Nucleus accumbens (tissue), 56 donors: ENCODE measurements around the gene TMEM63C.

Experiments
- DNase-seq, 56 donors: peaks; one replicate each; lab custom pipeline; 2025; lab: John Stamatoyannopoulos, UW

Gene TMEM63C

DNA sequence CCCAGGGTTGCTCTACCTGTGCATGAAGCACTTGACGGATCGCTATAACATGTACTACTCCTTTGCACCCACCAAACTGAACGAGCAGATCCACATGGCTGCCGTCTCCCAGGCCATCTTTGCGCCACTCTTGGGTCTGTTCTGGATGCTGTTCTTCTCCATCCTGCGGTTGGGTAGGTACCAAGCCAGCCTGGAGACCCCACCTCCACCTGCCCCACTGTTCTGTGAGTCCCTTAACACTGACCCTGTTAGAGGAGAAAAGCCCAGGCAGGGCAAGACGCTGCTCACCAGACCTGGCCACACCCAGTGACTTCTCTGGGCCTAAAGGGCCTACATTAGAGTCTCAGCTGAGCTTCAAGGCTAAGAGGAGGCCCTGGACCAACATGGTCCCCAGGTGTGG is 67.7 kb downstream of the TMEM63C start:
- DNase-seq: no peak

DNA sequence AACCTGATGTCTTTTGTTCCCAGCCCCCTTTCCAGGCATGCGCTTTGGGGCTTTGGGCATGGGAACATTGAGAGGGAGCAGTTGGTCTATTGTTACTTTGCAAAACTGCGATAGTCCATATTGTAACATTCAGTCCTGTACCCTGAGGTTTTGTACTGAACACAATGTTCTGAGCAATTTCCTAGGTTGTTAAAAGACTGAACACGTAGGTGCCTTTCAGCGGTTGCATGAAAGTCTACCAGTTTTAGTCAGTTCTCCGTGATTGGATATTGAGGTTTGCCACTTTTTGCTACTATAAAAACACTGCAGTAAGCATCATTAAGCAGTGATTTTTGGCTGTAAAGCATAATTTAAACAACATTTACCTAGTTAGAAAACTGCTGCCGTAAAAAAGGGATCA is 69.3 kb downstream of the TMEM63C start:
- no peak for DNase-seq

DNA sequence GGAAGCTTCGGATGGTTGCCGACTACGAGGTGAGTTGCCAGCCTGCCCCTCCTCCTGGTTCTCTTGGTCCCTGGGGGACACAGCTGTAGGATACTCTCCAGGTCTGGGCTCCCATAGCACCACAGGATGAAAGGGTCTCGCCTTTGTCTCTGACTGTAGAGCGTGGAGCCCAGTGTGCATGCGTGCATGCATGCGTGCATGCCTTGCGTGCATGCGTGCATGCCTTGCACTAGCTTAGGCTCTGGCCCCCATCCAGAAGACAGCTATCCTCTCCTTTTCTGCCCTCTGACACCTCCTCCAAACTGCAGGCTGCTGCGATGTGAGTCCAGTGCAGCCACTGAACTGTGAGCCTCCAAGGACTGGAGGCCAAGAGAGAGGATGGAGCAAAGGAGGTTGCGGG is 70.3 kb downstream of the TMEM63C start:
- DNase-seq: no peak

DNA sequence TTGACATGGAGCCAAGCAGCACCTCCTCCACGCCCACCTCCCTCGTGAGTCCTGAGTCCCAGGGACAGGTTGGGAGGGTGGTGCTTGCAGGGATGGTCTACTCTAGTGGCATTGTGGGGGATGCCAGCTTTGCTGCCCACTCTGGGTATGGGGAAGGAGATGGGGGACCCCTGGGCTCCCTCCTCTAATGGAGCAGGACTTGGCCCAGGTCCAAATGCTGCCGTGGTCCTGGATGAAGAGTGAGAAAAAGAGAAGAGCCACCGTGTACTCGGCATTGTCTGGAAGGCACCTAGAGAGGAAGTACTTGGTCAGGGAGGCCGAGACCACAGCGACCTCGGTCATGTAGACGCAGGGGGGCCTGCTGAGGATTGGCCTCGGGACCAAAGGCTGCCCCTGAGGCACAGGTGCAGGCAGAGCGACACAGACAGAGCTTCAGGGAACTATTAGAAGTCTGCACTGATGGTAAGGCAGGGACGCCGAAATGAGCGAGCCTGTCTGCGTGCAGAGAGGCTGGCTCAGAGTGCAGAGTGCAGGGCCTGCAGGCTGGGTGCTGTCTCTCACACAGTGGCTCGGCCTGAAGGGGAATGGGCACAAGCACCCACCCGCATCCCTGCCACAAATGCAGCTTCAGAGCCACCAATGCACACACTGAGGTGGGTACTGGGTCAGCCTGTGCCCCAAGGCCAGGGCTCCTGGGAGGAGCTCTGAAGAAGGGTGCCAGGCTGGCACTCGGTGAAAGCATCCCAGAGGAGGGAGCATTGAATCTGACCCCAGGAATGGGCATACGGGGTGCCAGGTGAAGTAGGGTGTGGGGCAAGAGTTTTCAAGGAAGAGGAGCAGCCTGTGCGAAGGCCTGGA is 72.0 kb downstream of the TMEM63C start:
- DNase-seq: no peak

DNA sequence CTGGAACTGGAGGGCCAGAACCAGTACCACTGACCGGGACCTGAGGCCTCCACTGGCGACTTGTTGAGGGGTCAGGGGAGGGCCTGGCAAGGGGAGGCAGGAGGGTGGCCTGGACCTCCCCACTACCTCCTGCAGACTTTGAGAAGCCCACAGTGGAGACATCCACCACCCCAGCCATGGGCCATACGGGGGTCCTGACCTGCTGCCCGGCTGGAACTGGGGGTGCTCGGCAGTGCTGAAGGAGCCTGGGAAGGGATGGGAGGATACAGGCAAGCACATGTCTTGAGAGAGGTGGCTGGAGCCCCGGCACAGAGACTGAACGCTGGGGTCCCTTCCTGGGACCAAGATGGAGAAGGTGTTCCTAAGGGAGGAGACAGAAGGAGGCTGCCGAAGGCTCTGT is 75.1 kb downstream of the TMEM63C start:
- no peak for DNase-seq

DNA sequence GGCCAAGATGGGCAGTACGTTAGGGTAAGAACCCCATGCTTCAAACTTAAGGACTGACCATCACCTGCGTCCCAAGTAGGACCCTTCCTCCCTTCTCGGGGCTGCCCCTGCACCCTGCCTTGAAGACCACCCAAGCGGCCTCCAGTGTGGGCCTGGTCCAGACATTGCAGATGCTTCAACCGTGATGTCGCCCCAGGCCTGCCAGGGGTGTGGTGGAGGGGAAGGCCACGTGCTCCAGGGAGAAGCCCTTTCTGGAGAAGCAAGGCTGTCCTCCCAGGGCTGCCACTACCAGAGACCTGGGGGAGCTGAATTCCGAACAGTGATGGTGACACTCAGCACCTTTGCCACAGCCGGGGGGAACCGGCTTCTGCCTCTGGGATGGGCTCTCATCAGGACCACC is 76.1 kb downstream of the TMEM63C start:
- DNase-seq: no peak

DNA sequence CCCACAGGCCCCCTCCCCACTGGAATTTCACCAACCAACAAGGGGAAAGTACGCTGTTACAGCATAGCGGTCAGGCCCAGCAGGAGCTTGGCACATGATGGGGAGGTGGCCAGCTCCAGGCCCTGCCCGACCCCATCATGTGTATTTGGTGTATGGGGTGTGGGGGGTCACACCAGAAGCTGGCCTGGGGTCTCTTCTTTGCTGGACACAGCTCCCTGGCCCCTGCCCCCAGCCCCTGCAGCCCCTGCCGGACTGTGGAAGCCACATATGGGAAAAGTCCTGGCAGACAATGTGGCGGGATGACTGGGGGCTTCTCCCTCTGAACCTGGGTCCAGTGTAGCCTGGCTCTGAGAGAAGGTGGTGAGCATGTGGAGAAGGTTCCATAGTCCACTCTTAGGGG is 77.0 kb downstream of the TMEM63C start:
- no peak for DNase-seq

DNA sequence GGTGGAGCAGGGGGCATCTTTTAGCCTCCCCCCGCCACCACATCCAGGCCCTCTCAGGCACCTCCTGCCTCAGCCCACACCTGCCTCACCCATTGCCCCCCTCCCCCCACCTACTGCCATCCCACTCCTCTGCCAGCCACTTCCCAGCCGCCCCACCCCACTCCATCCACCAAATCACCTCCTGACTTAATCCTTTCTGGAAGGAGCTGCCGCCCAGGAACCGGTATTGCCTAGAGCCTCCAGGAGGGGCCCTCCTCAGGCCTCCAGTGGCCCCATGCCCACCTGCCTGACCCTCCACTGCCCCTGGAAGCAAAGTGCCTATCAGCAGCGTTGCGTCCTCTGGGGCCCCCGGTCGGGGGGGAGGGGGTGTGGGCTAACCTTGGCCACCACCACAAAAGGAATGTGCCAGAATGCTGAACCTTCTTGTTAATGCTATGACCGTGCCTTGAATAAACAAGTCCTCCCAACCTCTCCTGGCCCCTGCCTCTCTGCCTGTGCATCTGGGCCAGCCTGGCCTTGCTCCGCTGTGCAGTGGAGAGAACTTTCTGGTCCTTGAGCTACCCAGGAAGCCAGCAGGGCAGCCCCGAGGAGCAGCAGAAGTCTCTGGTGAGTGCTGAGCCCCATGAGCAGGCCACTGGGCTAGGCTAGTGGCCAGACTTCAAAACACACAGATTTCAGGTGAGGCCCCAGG is 77.6 kb downstream of the TMEM63C start:
- no peak for DNase-seq

DNA sequence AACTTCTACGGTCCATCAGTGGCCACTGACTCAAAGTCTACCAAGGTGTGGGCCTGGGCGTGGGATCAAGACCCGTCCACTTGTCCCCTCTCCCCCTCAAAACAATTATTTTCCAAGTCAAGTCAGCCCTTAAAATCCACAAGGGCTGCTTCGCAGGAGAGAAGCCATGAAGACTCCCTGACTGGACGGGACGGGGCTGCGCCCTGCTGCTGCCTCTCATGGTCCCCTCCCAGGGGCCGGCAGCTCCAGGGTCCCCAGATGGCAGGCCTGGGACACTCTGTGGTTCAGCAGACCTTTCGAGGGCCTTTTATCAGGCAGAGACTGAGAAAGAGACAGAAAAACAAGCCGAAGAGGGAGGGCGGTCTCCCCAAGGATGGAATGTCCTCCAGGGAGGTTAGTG is 78.6 kb downstream of the TMEM63C start:
- no peak for DNase-seq

DNA sequence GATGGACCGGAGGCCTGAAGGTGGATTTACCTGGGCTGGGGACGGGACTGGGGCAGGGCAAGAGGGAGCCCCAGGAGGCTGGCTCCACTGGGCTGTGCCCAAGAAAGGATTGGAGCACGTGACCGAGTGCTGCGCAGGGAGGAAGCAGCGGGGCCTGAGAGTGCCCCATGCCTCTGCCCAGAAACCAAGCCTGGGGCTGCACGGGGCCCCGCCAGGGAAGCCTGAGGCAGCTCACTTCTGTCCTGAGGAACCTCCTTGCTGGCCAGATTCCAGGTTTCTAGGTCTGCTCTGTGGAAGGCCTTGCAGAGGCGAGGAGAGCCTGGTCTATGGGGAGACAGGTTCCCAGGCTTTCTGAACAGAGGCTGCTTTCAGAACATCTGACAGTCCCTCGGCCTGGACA is 79.0 kb downstream of the TMEM63C start:
- peak in 15 of 56 donors; percentile 3 to 46 (median 20) for DNase-seq

DNA sequence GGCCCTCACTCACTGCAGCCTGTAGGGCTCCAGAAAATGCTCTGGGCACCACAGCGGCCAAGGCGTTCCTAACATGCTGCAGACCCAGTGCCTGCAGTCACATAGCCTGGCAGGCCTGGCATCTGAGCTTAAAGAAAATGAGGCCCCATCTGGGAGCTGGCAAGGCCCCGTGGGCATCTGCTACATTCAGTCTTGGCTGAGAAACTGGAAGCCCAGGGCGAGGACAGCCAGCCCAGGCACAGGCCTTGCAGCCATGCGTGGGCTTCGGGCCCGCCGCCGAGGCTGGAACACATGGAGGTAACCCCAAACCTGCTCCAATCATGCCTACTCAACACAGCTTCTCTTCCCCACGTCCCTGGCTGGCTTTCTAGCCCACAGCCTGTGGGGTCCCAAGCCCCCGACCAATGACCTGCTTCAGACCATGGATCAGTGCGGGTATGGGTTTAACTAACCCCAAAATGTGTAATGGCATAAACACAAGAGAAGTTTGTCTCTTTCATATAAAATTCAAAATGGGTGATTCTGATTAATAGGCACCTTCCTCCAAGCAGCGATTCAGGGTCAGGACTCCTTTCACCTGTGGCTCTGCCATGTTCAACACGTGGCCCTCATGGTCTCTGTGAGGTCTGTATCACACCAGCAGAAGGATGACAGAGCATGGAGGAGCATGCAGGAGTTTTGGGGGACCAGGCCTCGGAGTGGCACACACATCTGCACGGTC is 83.0 kb downstream of the TMEM63C start:
- no peak for DNase-seq

DNA sequence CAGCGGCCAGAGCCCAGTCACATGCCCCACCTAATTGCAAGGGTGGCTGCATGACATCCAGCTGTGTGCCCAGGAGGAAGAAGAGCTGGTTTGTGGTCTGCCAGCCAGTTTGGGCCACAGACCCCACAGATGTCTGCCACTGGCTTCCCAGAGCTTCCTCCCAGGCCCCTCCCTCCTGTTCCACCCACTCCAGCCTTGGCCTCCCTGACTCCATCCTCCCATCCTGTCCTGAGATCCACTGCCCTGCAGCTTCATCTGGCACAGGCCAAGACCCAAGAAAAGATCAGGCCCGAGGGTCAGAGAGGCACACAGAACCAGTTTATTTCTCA is 83.6 kb downstream of the TMEM63C start:
- DNase-seq: no peak

DNA sequence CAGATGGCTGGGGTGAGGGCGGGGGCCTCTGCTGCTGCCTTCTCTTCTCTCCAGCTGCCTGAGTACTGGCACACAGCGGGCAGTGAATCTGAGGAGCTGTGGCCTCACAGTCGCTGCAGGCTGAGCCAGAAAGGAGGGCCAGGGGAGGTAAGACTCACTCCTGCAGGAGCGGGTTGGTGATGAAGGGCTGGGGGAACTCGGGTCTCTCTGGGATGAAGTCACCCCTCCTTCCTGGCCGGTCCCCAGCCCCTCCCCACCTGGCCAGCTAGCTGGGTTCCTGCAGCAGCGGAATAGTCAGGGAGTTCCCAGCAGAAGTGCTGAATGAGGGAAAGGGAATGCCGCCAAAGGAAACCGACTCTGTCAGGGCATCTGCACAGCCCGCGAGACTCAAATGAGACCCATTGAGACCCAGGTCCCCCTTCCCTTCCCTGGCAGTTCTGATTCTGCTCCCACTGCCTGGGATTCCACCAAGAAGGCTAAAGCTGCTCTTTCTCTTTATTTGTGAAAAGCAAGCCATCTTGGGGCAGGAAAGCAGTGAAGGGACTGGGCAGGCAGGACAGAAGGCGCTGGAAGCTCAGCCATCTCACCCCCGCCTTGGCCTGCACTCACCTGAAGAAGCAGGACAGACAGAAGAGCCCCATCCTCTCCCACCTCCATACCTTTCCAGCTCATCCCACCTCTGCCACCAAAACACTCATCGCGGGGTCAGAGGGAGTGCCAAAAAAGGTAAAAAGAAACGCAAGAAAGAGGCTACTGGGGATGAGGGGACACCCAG is 84.2 kb downstream of the TMEM63C start:
- peak in 3 of 56 donors; percentile 9 to 43 (median 21) for DNase-seq

DNA sequence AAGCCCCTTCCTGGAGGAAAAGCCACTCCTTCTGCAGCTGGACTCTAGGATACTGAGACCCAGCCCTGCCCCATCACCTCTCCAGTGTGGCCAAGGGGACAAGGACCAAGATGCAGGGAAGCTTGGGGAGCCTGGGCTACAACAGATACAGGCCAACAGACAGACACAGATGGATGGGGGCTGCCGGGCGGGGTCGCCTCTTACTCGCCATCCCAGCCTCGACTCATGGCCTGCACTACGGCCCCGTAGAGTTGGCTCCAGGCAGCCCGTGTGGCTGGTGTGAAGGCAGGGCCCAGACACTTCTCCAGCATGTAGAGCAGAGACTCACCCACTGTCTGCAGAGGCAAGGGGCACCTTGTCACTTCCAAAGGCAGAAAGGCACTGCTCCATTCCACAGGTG is 84.7 kb downstream of the TMEM63C start:
- no peak for DNase-seq

DNA sequence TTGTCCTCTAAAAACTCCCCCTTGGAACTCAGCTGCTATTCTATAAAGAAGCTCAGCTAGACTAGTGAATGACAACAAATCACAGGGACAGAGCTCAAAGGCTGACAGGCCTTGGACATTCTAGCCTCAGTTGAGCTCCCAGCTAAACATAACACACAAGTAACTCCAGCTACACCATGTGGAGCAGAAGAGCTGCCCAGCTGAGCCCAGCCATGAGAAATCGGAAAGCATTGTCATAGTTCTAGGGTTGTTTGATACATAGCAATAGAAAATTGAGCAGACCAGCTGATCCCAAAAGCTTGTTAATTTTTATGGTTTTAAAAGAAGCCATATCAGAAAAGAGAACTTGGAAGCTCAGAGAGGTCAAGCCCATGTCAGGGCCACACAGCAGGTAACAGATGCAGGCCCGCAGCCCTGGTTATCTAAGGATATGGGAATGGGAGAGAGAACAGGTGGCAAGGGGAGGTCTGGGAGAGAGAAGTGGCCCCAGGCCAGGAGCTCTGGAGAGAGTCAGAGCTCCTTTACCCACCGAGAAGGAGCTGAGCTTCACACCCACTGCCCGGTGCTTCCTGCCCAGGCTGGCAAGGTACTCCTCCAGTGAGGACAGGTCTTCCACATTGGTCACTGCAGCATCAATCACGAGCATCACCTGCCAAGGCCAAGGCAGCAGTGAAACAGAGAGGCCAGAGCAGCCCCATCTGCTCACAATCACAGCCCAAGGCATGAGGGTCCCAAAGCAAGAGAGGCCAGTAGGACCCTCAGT is 86.5 kb downstream of the TMEM63C start:
- no peak for DNase-seq

DNA sequence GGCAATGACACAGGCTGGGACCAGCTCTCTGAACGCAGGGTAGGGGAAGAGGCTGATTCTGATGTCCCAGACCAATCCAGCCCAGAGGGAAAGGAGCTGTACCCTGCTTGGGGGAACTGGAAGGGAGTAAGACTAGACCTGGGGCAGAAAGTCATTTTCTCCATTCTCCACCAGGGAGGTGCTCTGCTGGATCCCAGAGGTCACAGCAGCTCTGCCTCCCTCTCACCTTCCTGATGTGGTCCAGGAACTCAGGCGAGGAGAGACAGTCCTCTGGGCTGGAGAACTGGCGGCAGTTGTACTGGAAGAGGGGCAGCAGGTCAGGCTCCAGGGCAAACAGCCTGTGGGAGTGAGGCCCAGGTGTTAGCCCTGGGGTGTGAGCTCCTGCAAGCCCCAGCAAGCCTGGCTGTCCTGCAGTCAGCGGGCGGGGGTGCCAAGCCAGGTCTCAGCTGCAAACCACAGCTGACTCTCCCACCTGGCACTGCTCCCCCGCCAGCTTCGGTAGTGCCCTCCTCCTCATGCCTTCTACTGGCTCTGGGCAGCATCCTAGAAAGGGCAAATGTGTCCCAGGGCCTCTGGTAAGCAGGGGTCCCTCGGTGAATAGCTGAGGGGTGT is 87.5 kb downstream of the TMEM63C start:
- DNase-seq: no peak

DNA sequence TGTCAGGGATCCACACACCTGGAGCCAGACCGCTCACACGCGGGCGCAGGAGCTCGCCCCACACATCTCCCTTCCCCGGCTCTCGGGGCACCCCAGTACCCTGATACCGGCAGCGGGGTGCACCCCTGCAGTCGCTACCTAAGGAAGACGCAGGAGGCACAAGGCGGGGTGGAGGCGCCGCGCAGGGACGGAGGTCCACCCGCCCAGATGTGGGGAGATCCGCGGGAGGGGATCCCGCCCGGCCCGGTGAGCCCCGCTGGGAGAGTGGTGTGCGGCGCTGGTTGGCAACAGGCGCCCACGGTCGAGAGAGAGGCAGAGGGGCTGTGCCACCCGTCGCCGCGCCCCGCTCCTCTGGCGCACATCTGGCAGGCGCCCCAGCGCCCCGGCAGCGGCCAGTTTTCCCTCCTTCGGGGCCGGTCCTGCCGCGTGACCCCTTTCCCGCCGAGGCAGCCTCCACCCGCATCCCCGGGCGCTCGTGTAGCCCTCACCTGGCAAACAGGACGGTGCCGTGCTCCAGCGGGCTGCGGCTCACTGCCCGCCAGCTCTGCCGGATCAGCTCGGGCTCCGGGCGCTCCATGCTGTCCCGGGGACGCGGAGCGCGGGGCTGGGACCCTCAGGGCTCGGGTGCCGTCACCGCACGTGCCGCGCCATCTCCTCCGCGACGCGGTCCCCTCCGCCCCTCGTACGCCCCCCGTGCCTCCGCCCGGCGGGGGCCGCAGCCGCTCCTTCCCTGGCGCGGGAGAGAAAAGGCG is 88.9 kb downstream of the TMEM63C start:
- no peak for DNase-seq

DNA sequence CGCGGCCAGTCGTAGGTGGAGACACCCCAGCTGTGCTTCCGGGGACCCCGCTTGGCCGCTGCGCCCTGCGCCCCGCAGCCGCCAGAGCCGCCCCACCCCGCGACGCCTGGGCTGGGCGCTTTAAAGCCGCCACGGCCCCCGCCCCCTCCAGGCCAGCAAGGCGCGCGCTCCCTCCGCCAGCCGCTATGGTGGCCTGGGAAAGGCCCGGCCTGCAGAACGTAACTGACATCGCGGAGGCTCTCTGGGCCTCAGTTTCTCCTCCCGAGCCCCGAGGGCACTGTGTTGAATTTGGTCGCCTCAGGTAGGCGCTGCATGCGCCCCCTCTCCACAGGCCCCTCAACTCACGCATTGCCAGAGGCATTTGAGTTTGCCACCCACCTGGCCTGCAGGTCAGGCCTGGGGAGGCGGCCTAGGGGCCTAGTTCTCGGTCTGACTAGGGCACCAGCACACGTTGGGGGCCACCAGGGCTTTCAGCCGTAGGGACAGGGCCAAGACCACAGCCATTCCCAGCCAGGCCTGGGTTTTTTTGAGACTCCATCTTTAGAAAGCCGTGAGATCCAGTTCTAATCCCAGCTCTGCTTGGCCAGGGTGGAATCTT is 89.6 kb downstream of the TMEM63C start, which contains the start of gene NGB:
Gene NGB, minus strand, starts transcription at position 94 of the 598 bp plus-strand sequence. CDS start 269 bp downstream, outside the sequence.
- no peak for DNase-seq
